RKO (cell line): ENCODE data around the gene SENP3.
"Not testable (repeated sequence)": the region's sequence is repeated elsewhere in the genome, so short reads cannot be mapped to it uniquely, and the experiment has no call there.

Source experiments
- DNase-seq: peaks from one replicate; pipeline ENCODE4 v3.0.0-alpha.2; 2016; ENCODE audit warnings: low spot score

SENP3 gene

DNA sequence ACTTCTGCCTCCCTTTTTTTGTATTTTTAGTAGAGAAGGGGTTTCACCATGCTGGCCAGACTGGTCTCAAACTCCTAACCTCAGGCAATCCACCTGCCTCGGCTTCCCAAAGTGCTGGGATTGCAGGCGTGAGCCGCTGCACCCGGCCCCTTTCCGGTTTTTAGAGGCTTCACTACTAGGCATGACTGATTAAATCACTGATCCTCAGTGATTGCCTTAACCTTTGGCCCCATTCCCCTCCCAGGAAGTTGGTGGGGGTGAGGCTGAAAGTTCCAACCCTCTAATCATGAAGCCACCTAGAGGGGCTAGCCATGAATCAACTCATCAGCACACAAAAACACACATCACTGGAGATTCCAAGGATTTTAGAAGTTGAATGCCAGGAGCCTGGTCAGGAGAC is 35.8 kb downstream of the SENP3 start:
- not testable (repeated sequence) for DNase-seq

DNA sequence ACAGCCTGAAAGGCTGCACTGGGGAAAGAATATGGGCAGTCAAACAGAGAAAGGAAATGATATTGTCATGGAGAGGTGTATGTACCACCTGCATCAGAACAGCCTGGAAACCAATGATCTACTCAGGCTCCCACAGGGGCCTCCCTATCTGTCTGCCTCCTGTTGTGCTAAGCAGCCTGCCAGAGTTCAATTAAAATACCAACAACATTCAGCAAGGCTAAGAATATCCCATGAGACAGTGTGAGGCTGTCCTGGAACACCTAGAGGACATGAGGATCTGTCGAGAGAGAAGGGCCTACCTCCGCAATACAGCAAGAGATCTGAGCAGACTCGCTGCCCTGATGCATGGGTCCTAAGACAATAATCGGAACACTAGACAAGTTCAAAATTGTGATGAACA is 44.6 kb downstream of the SENP3 start:
- no peak for DNase-seq

DNA sequence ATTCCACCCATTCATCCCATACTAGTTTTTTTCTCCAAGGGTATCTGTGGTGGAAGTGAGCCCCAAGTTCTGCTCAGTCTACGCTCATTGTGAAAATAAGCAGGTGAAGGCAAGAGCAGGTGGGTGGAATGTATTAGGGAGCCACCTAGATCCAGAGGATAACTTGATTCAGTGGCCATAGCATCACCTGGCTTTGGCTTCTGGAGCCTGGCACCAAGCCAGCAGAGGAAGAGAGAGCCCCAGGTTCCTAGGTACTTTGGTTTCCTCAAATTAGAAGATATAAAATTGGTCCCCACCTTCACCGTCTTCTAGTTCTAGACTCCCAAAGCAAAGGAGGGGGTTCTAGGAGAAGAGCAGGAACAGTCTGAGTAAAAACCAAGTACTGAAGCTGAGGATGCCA is 48.9 kb downstream of the SENP3 start:
- DNase-seq, result no peak

DNA sequence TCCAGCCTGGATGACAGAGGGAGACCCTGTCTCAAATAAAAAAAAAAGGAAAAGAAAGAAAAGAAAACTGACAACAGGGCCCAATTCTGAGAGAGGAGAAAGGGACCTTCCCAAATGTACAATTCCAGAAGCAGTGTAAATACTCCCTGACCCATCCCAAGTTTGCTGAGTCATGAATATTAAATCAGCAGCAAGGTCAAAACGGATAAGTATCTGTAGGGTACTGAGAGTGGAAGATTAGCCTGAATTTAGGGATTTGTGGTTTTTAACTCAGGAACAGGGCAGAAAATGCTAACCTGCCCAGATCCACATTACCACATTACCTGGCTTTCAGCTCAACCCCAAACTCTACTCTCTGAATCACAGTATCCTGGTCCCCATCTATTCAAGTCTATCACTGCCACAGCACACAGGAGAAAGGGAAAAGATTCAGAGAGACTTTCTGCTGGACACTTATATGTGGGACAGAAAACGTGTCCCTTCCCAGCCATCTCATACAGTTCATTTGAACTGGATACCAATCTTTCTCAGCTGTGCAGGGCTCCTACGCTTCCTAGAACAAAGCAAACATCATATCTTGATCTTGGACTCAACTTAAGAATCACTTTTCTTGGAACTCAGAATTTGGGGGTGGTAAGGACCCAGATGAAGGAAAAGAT is 50.0 kb downstream of the SENP3 start:
- DNase-seq, result no peak

DNA sequence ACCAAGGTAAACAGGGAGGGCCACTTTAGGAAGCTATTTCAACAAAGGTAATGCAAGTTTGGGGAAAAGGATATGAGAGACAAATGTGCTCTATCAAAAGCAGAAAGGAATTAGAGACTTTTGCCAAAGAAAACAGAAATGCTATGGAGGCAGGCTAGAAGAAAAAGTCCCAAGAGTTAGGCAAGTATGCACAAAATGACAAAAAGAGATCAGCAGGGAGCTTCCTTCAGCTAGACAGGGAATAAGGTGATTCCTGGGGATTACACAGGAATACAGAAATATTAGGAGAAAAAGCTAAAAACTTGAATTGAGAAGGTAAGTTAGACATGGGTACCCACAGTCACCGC is 50.5 kb downstream of the SENP3 start:
- DNase-seq, result no peak

DNA sequence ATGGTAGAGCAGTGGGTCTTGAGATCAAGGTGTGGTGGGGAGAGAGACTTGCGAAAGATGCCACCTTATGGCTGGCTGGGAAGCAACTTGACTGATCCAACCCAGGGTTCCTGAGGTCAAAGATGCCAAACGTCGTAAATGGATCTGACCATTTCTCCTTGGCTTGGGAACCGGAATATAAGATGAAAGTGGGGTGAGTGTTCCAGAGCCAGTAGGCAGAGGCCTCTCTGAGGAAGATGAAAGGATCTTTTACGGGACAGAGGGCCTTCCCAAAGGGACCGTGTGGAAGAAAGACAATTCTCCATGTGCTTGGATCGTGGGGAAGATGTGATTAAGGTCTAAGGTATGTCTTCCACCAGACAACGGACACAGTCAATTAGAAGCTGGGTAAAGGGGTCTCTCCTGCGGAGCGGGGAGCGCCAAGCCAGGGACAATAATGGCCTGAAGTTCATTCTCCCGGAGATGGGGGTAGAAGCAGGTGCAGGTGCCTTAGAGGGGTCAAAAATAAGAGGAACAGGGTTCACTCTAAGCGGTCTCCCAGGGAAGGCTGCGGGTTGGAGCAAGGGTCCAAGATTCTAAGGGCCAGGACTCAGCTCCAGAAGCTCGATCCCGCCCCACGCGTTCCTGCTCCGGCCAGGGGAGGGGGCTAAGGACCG is 52.2 kb downstream of the SENP3 start:
- DNase-seq, result peak; percentile 75

DNA sequence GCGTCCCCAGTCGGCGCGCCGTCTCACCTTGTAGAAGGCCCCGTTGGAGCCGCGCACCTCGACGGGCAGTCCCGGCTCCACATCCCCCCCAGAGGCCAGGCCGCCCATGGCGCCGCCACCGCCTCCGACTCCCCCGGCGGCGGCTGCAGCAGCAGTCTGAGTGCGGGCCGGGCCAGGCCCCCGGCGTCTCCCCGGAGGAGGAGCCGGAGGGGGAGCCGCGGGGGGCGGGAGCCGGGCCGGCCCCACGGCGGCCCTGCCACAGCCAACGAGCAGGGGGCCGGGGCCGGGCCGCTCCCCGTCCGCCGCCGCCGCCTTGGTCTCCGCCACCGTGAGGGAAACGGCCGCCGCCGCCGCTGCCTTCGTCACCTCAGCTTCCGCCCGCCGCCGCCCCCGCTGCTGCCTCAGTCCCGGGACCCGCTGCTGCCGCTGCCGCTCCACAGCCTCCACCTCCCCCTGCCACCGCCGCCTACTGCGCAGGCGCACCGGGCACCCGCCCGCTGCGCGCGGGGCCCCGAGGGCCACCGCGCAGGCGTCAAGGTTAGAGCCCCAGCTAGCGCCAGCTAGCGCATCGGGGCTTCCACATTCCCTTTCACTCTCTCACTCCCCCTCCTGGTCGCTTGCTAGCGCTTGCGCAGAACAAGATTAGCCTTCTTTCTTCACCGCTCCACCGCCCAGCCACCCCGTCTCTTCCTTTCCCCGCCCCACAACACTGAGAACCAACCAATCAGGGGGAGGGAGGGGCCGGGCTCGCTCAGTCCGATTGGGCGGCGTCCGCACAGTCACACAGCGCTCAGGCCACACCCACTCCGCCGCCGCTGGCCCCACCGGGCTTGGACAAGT is 52.9 kb downstream of the SENP3 start, which contains the start of gene FXR2:
Gene FXR2, minus strand, starts transcription at position 473 of the 840 bp plus-strand sequence. Its CDS starts 365 bp downstream, at position 108.
- peak; percentile 99 for DNase-seq

DNA sequence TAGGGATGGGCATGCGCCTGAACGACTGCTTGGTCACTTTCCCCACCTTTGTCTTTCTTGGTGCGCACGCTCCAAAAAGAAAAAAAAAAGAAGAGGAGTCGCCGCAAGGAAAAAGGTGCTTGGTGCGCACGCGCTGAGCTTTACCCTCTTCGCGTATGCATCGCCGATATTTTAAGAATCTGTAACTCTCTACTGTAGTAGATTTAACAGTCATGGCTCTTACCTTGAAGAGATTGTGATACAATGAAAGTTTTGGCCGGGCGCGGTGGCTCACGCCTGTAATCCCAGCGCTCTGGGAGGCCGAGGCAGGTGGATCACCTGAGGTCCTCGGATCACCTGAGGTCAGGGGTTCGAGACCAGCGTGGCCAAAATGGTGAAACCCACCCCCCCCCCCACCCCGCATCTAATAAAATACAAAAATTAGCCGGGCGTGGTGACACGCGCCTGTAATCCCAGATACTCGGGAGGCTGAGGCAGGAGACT is 53.6 kb downstream of the SENP3 start:
- DNase-seq, result no peak

DNA sequence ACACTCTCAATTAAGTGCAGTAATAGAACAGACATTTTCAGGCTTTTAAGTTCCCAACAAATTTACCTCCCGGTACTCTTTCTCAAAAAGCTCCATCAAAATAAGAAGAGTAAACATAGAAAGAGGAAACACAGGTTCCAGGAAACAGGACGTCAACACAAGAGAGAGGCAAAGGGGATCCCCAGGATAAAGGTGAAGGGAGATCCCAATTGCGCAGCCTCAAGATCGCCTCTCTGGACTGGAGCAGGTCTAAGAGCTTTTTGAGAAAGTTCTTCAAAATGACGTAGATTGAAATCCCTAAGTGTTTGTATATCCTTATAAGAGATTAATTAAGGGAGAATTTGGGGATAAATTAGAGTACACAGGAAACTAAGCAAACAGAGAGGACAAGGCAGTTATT is 56.9 kb downstream of the SENP3 start:
- no peak for DNase-seq

DNA sequence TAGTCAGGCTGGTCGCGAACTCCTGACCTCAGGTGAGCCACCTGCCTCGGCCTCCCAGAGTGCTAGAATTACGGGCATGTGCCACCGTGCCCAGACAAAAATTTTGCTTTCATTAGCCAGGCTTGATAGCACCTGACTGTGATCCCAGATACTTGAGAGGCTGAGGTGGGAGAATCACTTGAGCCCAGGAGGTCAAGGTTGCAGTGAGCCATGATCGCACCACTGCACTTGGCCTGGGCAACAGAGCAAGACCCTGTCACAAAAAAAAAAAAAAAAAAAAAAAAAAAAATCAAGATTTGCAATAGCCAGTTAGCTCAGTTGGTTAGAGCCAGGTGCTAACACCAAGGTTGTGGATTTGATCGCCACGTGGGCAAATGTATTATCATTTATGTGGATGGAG is 59.1 kb downstream of the SENP3 start:
- no peak for DNase-seq
